GM23248 (cell line): ENCODE measurements around the gene ATP10A.

Source experiments
- EZH2 ChIP-seq: fragments of 200-600 bp; sonication (generic); IDR thresholded peaks from 2 replicates; pipeline ENCODE4 v1.6.1; 2018; ENCODE audit warnings: antibody characterized with exemption, mild to moderate bottlenecking; ENCODE audit not compliant: insufficient read depth, poor library complexity, severe bottlenecking
- EZH2phosphoT487 ChIP-seq: fragments of 200-600 bp; sonication (generic); IDR thresholded peaks from 2 replicates; pipeline ENCODE4 v1.6.1; 2018; ENCODE audit warnings: antibody characterized with exemption, moderate library complexity, mild to moderate bottlenecking, low read depth; ENCODE audit not compliant: insufficient read depth

DNA sequence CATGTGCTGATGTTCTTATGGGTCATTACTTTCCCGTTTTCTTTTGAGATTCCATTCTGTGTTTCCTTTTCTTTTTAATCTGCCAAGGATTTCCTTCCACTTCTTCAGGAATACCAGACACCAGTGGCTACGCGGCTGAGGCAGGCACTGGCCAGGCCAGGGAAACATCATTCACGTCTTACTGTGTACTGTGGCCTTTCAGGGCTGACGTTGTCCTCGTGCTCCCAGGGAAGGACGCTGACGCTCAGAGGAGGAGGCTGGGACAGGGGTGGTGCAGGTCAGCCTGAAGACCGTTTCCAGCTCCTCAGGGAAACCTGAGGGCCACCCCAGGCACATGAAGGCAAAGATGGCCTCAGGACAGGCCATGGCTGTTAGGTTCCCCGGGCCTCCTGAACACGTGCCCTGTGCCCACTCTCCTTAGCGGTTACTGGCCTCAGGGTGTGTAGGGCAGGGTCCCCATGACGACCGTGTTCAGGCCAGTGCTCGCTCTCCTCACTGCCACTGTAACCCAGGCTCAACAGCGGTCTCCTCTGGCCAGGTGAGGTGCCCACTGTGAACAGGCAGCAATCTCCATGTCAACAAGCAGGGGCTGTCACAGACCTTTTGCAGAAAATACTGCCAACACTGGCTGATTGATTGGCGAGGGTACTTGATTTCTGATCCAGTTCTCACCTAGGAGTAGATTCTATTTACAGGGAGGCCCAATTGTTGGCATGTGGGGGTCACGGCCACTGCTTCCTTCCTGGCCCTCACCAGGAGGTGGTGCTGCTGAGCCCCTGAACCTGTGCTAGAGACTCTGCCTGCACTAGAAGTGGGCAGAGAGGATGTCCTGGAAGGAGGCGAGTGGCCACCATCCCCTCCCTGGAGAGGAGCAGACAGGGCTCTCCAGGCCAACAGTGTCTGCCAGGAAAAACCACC lies 169.5 kb downstream of the ATP10A start:
- TF ChIP-seq EZH2 (no peak), EZH2phosphoT487 (no peak)
